ENCODE measurements around the gene HSFX2.

- TF ChIP-seq CTCF (IDR thresholded peaks at IDR 0.05) (no peak), ZFX (IDR thresholded peaks at IDR 0.05; ENCODE audit: borderline replicate concordance) (no peak)
Observed at GRCh38 chrX:149630681-149631233, 35.6 kb upstream of the HSFX2 start.
